Breast epithelium (tissue), 3 donors: ENCODE data around the gene IFNL2.

Experiments
- CTCF ChIP-seq, 3 donors: fragments of 450-650 bp; IDR thresholded peaks; one replicate each; pipeline ENCODE4 v1.5.1; 2016 to 2017; ENCODE audit warnings: antibody characterized with exemption in 3 of 3, mild to moderate bottlenecking in 3 of 3, moderate library complexity in 3 of 3
- POLR2A ChIP-seq: fragments of 450-650 bp; IDR thresholded peaks from one replicate; pipeline ENCODE4 v1.6.1; 2016; ENCODE audit warnings: antibody characterized with exemption, mild to moderate bottlenecking, moderate library complexity
- POLR2AphosphoS5 ChIP-seq, 3 donors: sonication (generic); formaldehyde crosslinking; IDR thresholded peaks; one replicate each; pipeline ENCODE4 v1.6.1; 2017; ENCODE audit warnings: antibody characterized with exemption in 3 of 3

- TF ChIP-seq CTCF (IDR thresholded peaks at IDR 0.05) (no peak), POLR2AphosphoS5 (IDR thresholded peaks at IDR 0.05) (no peak), POLR2A (no peak)
Observed at GRCh38 chr19:39304701-39305571, 36.7 kb downstream of the IFNL2 start.
